ENCODE results near the gene FAM219B.

FAM219B gene

DNA sequence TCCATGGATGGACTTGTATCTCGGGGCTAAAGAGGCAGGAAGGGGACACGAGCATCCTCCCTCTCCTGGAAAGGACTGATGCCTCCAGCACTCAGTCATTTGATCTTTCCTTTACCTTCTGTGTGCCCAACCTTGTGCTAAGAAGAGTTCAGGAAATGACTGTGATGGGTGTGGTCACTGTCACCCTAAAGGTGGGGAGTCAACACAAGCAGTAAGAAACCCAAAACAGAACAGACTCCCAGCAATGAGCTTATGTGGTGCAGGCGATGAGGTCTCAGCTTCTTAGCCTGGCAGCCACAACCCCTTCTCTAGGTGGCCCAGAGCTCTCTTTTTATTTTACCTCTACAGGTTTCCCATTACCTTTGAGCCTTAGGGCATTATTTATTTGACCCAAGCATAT, 13.0 kb downstream of the FAM219B start:
- DNase-seq = no peak

DNA sequence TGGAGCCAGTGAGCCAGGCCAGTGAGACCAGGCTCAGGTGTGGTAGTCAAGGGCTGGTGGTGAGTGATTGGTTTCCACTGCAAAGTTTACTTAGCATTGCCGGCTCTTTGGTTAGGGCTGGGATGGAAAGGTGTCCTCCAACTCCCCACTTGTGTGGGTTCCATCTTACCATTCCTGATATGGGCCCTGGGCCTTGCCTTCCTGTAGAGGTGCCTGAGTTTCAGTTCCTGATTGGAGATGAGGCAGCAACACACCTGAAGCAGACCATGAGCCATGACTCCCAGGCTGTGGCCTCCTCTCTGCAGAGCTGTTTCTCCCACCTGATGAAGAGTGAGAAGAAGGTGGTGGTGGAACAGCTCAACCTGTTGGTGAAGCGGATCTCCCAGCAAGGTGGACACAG, 13.7 kb downstream of the FAM219B start:
- no peak for DNase-seq
- TF ChIP-seq GATA1 (IDR thresholded peaks at IDR 0.05; ENCODE audit: low read depth, low read length) = no peak
- no peak for TF ChIP-seq POLR2A (IDR thresholded peaks at IDR 0.05; ENCODE audit: low read length)

More for the DNA sequence above, 13.0 kb downstream of the FAM219B start:
- no peak for TF ChIP-seq POLR2A (IDR thresholded peaks at IDR 0.05; ENCODE audit: low read length)

DNA sequence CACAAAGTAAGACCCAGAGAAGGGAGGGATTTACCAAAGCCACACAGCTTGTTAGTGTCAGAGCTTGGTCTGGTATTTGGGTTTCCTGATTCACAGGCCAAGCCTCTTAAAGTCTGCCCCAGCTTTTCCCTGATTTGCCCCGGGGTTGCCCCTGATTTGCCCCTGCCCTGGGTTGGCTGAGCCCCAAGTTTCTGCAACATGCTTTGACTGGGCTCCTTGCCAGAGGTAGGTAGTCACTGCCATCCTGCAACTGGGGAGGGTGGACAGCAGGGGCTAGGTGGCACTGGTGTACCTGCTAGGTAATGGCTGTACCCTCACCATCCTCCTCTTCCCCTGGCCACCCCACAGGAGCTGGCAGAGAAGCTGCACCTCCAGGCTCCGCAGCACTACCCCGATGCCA, 14.3 kb downstream of the FAM219B start:
- TF ChIP-seq POLR2A (IDR thresholded peaks at IDR 0.05; ENCODE audit: low read length) = no peak
- TF ChIP-seq GATA1 (IDR thresholded peaks at IDR 0.05; ENCODE audit: low read depth, low read length) = no peak
- no peak for DNase-seq

DNA sequence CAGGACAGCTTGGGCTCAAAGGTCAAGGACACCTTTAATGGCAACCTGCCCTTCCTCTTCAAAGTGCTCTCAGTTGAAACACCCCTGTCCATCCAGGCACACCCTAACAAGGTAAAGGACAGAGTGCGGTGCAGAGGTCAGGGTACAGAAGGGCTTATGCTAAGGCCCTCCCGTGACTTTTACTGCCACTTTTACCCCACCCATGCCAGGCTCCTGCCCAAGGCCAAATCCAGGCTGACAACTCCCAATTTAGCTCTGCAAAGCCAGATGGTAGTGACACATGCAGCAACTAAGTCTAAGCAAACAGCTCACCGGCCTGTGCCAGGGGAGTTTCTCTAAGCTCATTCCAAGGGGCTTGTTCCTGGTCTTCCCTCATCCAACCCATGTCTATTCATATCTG, 15.2 kb downstream of the FAM219B start:
- DNase-seq = no peak
- TF ChIP-seq POLR2A (IDR thresholded peaks at IDR 0.05; ENCODE audit: low read length) (no peak), GATA1 (IDR thresholded peaks at IDR 0.05; ENCODE audit: low read depth, low read length) (no peak)

DNA sequence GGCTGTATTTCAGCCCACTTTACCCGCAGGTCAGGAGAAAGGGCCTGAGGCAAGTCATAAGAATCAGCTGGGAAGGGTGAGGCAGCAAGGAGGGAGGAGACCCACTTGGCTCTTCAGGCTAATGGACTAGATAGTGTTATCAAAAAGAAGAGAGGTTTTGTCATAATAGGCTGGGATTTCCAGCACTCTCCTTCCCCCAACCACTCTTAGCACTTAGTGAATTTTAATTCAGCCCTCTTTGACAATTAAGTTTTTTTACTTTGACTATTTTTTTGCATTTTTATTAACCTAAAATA, 16.0 kb downstream of the FAM219B start:
- TF ChIP-seq POLR2A (IDR thresholded peaks at IDR 0.05; ENCODE audit: low read length) = no peak
- no peak for TF ChIP-seq GATA1 (IDR thresholded peaks at IDR 0.05; ENCODE audit: low read depth, low read length)
- DNase-seq = peak; percentile 54 to 69

DNA sequence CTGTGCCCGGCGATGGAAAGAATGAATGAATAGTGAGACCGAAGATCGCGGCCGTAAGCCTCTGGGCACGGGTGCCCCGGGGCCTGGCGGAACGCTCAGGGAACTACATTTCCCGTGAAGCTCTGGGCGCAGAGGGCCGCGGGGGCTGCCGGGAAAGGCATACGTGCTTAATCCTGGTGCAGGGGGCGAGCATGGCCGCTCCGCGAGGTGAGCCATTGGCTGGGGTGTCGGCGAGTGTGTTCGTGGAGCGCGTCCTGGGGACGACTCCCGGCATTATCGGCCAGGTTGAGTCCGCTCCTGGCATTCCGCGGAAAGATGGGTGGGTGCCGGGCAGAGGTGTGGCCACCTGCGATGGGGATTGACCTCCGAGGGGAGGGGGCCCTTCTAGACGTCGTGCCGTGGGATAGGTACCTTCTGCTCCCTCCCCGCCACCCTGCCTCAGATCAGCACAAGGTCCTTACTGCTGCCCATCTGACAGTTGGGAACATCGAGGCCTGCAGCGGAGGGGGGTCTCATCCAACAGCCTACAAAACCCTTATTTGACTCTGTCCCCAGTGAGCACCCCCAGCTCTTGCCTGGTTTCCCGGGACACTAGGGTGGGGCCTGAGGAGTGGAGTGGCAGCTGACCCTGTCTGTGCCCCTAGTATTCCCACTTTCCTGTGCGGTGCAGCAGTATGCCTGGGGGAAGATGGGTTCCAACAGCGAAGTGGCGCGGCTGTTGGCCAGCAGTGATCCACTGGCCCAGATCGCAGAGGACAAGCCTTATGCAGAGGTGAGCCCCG, 16.6 kb downstream of the FAM219B start, which contains the start of gene MPI:
Gene MPI, plus strand, starts transcription at position 160 of the 782 bp plus-strand sequence. Its CDS starts 32 bp downstream, at position 192.
- TF ChIP-seq POLR2A (IDR thresholded peaks at IDR 0.05; ENCODE audit: low read length) (peak; percentile 62), GATA1 (IDR thresholded peaks at IDR 0.05; ENCODE audit: low read depth, low read length) (no peak)
- DNase-seq = peak; percentile 81 to 83

DNA sequence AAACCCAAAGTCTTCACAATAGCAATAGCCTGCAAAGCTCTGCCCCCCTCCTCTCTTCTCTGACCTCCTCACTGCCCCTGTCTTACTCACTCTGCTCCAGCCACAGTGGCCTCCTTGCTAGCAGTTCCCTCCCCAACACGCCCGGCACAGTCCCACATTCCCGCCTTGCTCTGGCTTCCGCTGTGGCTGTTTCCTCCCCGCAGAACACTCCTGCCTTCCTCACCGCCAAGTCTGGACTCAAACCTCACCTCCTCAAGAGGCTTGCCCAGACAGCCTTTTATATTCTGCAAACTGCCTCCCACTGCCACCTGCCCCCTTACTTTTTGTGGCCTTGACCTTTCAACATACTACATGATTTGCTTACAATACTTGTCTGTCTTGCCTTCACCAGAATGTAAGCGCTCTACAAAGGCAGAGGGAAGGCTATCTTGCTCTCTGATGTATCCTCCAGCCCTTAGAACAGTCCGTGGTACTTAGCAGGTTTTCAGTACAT, 17.2 kb downstream of the FAM219B start:
- no peak for DNase-seq
- TF ChIP-seq POLR2A (IDR thresholded peaks at IDR 0.05; ENCODE audit: low read length) = no peak
- no peak for TF ChIP-seq GATA1 (IDR thresholded peaks at IDR 0.05; ENCODE audit: low read depth, low read length)

DNA sequence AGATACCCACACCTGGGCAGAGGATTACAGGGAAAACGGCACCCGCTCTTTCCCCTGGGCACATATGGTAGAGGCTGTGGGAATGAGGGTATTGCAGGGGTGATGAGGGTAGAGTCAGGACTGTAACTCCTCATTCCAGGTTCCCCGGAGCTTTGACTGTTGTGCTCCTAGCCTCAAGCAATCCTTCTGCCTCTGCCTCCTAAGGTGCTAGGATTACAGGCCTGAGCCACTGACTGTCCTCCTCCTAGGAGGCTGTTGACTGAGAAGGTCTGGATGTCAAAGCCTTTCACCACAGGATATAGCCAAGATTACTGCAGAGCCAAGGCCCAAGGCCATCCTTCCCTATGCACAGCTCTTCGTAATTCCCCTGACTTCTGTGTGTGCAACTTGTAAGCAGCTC, 17.9 kb downstream of the FAM219B start:
- DNase-seq = no peak
- TF ChIP-seq GATA1 (IDR thresholded peaks at IDR 0.05; ENCODE audit: low read depth, low read length) (no peak), POLR2A (IDR thresholded peaks at IDR 0.05; ENCODE audit: low read length) (no peak)

DNA sequence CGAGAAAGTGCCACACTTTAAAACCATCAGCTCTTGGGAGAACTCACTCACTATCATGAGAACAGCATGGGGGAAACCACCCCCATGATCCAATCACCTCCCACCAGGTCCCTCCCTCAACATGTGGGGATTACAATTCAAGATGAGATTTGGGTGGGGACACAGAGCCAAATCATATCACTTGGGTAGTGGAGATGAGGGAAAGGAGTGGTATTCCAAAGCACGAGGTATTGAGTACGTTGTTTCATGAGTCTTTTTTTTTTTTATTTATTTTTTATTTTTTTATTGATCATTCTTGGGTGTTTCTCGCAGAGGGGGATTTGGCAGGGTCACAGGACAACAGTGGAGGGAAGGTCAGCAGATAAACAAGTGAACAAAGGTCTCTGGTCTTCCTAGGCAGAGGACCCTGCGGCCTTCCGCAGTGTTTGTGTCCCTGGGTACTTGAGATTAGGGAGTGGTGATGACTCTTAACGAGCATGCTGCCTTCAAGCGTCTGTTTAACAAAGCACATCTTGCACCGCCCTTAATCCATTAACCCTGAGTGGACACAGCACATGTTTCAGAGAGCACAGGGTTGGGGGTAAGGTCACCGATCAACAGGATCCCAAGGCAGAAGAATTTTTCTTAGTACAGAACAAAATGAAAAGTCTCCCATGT, 19.0 kb downstream of the FAM219B start:
- peak in 1 of 2 experiments; percentile 39 for DNase-seq

DNA sequence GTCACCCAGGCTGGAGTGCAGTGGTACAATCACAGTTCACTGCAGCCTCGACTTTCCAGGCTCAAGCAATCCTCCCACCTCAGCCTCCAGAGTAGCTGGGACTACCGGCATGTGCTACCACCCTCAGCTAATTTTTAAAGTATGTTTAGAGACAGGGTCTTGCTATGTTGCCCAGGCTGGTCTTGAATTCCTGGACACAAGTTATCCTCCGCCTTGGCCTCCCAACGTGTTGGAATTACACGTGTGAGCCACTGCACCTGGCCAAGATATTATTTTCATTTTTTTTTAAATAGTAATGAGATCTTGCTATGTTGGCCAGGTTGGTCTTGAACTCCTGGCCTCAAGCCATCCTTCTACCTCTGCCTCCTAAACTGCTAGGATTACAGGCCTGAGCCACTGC, 21.2 kb downstream of the FAM219B start:
- TF ChIP-seq GATA1 (IDR thresholded peaks at IDR 0.05; ENCODE audit: low read depth, low read length) (no peak), POLR2A (IDR thresholded peaks at IDR 0.05; ENCODE audit: low read length) (no peak)
- no peak for DNase-seq

DNA sequence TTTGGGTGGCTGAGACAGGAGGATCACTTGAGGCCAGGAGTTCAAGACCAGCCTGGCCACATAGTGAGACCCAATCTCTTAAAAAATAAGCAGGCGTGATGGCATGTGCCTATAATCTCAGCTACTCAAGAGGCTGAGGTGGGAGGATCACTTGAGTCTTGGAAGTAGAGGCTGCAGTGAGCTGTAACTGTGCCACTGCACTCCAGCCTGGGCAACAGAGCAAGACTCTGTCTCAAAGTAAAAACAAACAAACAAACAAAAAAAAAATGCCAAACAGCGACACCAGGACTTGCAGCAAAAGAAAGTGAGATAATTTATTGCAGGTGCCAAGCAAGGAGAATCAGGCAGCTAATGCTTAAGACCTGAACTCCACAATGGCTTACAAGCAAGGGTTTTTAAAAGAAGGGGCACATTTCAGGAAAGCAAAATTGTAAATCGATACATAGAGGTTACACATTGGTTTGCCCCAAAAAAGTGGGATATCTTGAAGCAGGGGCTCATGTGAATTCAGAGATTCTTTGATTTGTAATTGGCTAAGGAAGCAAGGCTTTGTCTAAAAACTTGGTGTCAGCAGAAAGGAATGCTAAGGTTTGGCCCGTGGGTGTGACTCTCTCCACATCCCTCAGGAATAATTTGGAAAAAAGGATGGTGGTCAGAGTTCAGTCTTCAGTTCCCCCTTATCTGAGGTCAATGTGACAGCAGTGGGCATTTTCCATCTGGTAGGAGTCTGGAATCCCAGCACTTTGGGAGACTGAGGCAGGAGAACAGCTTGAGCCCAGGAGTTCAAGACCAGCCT, 22.0 kb downstream of the FAM219B start:
- DNase-seq = no peak

DNA sequence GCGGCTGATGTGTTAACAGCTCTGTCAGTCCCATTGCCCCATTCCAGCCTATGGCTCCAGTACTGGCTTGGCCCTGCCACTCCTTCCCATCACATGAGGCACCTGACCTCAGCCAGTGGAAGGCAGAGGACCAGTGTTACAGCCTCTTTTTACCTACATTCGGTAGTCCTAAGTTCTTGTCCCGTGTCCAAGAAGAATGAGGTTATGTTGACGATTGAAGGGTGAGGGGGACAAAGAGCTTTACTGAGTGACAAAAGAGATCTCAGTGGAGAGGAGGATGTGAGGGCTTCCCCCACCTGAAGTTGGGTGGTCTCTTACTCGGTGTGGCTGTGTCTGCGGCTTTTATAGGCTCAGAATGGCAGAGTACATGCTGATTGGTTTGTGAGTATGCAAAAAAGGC, 24.1 kb downstream of the FAM219B start:
- TF ChIP-seq POLR2A (IDR thresholded peaks at IDR 0.05; ENCODE audit: low read length) (no peak), GATA1 (IDR thresholded peaks at IDR 0.05; ENCODE audit: low read depth, low read length) (no peak)
- peak; percentile 40 to 44 for DNase-seq

More for the DNA sequence above, 22.0 kb downstream of the FAM219B start:
- no peak for TF ChIP-seq GATA1 (IDR thresholded peaks at IDR 0.05; ENCODE audit: low read depth, low read length)
- no peak for TF ChIP-seq POLR2A (IDR thresholded peaks at IDR 0.05; ENCODE audit: low read length)

DNA sequence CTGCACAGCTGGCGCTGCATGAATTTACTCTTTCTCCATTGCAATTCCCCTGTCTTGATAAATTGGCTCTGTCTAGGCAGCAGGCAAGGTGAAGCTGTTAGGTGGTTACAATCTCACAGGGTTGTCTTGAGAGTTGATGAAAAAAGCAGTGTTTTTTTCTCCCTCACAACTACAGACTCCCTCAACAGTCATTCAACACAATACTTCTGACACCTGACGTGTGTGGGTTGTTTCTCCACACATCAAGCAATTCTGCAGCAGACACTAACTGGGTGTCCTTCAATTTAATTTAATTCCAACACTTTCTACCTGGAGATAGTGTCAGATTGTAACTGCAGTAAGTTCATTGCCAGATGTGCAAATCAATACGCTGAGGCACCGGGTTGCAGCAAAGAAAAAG, 28.4 kb downstream of the FAM219B start:
- TF ChIP-seq GATA1 (IDR thresholded peaks at IDR 0.05; ENCODE audit: low read depth, low read length) = no peak
- no peak for TF ChIP-seq POLR2A (IDR thresholded peaks at IDR 0.05; ENCODE audit: low read length)
- DNase-seq = no peak

DNA sequence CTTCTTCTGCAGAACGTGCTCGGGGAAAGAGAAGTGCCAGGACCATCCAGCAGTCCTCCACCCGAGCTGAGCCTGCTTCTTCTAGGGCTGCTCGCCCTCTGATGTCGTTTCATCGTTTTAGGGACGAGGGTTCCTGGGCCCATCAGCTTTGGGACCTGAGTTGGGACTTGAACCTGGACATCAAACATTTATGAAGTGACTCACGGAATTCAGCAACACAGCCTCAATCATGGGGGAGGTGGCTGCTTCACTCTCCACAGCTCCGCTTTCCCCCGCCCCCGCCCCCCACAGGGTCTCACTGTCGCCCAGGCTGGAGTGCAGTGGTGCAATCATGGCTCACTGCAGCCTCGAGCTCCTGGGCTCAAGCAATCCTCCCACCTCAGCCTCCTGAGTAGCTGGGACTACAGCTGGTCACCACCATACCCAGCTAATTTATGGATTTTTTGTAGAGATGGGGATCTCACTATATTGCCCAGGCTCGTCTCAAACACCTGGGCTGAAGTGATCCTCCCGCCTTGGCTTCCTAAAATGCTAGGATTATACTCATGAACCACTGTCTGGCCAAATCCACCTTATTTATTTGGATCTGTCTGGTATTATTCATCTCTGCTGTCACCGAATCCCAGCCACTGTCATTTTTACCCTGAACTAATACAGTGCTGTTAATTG, 32.8 kb downstream of the FAM219B start:
- peak in 1 of 2 experiments; percentile 51 for DNase-seq
- TF ChIP-seq POLR2A (IDR thresholded peaks at IDR 0.05; ENCODE audit: low read length) (no peak), GATA1 (IDR thresholded peaks at IDR 0.05; ENCODE audit: low read depth, low read length) (no peak)

All from erythroblast (primary cell).